ENCODE measurements around the gene FAM222B.

DNA sequence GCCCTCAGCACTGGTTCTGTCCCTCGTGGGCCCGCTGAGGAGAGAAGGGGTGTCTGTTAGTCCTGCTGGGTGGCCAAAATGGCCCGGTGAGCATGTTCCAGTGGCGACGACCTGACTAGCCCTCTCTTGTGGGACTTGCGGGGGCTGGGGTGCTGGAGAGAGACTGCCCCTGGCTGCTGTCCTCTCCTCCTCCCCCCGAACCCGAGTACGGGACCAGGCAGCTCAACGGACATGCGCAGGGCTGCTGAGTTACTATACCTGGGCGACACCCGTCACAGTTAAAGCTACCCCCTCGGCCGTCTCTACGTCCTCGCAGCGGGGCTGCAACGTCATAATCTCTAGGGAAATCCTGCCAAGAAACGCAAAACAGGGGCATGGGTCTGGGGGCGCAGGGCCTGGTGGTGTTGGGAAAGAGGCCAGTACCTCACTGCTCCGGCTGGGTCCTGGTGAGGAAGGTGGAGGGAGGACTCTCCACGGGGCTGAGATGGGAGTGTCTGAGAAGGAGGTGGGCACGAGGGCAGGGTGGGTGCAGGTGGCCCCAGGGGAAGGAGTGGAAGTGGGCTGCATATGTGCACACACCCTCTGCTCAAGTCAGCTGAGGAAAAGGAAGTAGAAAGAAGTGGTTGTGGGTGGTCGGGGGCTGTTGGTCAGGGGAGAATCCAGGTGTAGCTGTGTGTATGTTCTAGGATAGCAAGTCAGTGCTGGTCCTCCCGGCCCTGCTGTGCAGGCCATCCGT is 41.5 kb upstream of the FAM222B start:
- TF ChIP-seq, protein P1, sequence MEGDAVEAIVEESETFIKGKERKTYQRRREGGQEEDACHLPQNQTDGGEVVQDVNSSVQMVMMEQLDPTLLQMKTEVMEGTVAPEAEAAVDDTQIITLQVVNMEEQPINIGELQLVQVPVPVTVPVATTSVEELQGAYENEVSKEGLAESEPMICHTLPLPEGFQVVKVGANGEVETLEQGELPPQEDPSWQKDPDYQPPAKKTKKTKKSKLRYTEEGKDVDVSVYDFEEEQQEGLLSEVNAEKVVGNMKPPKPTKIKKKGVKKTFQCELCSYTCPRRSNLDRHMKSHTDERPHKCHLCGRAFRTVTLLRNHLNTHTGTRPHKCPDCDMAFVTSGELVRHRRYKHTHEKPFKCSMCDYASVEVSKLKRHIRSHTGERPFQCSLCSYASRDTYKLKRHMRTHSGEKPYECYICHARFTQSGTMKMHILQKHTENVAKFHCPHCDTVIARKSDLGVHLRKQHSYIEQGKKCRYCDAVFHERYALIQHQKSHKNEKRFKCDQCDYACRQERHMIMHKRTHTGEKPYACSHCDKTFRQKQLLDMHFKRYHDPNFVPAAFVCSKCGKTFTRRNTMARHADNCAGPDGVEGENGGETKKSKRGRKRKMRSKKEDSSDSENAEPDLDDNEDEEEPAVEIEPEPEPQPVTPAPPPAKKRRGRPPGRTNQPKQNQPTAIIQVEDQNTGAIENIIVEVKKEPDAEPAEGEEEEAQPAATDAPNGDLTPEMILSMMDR (IDR thresholded peaks at IDR 0.05): no peak
- TF ChIP-seq POLR2A (IDR thresholded peaks at IDR 0.05): no peak
